NK-92 treated with Interleukin-12 subunit alpha and Interleukin-12 subunit beta, amount 100 ng/mL, for 24 hours (cell line): ENCODE data around the gene PDXK.
A peak's percentile ranks its signal among the peaks of the same experiment; 100 is the strongest.

Experiments used
- DNase-seq: peaks from one replicate; lab custom pipeline; 2025; lab: John Stamatoyannopoulos, UW

Gene PDXK

DNA sequence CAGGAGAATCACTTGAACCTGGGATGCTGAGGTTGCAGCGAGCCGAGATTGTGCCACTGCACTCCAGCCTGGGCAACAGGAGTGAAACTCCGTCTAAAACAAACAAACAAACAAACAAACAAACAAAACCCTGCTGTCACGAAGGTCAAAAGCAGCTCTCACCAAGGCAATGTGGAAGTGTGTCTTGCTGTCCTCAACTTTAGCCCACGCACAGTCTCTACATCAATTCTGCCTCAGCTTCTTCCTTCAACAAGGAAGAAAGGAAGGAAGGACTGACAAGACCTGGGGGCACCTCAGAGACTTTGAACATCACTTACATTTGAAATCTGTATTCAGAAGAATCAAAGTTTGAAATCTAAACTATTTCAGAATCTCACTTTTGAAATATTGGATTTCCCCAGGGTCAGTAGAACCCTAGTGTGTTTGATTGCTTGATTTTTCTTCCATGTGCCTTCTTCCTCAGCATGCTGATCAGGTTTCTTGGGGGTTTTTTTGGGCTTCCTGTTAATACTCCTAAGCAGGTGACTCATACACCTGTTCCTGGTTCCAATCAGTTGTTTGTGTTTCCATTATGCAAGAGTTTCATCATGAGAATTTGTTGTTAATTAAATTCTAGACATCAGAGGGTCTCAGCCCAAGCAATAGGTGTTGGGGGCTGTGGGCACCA, 63.6 kb downstream of the PDXK start:
- DNase-seq = no peak

DNA sequence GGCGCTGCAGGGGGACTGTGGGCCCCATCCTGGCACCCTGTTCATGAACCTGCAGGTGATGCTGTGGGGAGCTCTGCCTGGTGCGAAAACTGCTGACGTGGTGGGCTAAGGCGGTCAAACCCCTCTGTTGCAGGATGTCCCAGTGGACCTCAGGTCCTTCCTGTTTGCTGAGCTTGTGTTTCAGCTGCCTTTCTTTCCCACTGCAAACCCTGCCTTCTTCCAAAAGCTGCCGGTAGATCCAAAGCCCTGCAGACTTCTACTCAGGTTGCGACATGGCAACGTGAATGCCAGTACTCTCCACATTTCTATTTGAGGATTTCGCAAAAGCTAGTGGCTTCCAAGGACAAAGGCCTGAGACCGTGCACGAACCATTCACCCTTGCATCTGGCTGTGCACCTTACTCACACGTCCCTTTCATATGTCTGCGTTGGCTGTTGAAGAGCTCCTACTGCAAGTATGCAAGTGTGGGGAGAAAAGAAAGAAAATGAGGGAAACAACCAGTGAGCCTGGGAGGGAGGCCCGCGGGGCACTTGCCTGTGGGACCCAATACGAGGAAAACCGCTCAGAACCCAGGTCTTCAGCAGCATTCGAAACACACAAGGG, 64.3 kb downstream of the PDXK start:
- no peak for DNase-seq

DNA sequence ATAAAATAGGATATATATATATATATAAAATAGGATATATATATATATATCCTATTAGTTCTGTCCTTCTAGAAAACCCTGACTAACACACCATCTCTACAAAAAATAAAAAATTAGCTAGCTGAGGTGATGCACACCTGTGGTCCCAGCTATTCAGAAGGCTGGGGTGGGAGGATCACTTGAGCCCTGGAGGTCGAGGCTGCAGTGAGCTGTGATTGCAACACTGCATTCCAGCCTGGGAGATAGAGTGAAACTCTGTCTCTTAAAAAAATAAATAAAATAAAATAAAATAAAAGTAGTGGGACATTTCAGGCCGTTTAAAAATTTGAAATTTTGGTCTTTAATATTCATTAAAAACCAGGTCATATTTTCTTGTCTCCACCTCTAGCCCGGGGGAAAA, 66.2 kb downstream of the PDXK start:
- no peak for DNase-seq

DNA sequence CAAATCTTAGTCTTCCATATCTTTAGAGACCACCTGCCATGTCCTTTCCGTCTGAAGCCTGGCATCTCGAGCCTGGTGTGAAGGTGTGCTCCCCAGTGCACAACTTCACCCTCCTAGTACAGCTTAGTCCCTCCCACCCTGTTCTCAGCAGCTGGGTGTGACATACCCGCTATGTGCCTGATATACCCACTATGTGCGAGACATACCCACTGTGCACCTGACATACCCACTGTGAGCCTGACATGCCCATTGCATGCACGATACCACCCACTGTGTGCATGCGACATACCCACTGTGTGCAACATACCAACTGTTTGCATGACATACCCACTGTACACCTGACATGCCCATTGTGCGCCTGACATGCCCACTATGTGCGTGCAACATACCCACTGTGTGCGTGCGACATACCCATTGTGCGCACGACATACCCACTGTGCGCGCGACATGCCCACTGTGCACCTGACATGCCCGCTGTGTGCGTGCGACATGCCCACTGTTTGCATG, 67.4 kb downstream of the PDXK start:
- DNase-seq = no peak

DNA sequence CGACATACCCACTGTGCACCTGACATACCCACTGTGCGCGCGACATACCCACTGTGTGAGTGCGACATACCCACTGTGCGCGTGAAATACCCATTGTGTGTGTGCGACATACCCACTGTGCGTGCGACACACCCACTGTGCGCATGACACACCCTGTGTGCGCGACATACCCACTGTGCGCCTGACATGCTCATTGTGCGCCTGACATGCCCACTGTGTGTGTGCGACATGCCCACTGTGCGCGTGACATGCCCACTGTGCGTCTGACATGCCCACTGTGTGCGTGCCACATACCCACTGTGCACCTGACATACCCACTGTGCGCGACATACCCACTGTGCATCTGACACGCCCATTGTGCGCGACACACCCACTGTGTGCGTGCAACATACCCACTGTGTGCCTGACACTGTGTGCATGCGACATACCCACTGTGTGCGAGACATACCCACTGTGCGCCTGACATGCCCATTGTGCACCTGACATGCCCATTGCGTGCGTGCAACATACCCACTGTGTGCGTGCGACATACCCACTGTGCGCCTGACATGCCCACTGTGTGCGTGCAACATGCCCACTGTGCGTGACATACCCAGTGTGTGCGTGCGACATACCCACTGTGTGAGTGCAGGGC, 68.0 kb downstream of the PDXK start:
- no peak for DNase-seq

DNA sequence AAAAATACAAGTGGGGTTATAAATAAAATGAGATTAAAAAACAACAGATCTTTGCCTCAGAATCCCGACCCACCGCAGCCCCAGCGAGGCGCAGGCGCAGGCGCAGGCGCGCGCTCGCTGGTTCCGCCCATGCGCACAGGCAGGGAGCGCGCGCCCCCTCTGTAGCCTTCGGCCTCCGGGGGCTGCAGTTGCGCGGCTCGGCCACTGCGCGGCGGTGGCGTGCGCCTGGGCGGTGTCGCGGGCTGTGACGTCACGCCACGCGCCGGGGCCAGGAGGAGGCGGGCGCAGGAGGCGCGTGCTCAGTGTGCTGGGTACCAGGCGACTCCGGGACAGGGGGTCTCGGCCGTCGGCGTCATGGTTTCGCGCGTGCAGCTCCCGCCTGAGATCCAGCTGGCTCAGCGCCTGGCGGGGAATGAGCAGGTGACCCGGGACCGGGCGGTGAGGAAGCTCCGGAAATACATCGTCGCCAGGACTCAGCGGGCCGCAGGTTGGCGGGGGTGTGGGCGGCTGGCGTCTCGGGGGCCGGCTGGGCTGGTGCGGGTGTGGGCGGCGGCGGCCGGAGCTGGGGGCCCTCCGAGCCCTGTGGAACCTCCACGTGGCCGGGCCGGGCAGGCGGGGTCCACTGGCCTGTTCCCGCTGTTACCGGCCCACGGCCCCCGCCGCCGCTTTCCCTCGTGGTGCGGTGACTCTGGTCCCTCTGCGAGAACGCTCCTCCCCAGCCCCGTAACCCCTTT, 70.5 kb downstream of the PDXK start, which contains the start of gene RRP1:
RRP1 (plus strand) TSS at position 302 of the 734 bp plus-strand sequence; CDS start at position 355, 53 bp downstream.
- DNase-seq = peak; percentile 88

DNA sequence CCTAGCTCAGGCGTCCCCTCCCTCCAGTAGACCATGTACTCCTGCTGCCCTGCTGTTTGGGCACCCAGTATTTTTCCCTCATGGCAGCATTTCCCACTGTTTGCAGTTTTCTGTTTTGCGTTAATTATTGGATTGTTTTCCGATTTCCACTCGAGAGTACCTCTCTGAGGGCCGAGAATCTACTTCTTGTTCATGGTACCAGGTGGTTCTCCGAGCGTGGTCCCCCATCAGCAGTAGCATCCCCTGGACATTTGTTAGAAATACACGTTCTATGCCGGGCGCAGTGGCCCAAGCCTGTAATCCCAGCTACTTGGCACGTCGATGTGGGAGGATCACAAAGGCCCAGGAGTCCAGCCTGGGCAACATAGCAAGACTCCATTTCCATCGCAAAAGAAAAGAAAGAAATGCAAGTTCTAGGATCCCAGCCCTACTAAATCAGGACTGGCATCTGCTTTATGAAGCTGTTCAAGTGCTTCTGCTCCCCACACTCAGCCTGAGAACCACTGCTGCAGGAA, 71.1 kb downstream of the PDXK start:
- DNase-seq = no peak

DNA sequence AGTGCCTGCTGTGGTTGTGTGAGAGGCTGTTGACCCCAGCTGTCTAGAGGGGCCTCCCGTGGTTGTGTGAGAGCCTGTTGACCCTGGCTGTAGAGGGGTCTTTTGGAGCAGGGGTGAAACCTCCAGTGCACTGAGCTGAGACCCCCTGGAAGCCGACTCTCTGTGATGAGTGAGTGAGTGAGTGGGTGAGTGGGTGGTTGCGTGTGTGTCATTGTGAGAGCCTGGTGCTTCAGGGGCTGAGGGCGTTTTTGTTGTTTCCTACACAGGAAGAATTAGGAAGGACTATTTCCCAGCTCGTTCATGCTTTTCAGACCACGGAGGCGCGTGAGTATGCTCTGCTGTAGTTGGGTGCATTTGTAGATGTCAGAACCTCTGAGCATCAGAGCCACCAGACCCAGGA, 73.5 kb downstream of the PDXK start:
- DNase-seq = no peak

DNA sequence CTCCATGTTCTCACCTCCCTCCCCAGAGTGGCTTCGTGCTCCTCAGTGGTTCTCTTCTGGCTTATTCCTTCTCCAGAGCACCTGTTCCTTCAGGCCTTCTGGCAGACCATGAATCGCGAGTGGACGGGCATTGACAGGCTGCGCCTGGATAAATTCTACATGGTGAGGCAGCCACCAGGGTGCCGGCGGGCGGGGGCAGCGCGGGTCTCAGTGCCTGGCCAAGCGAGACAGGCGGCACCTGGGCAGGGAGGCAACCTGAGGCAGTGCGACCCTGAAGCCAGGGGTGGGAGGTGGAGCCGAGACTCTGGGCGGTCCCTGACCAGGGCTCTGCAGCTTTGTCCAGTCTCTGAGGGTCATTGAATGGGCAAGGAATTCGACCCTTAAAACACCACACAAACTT, 74.3 kb downstream of the PDXK start:
- DNase-seq = no peak

DNA sequence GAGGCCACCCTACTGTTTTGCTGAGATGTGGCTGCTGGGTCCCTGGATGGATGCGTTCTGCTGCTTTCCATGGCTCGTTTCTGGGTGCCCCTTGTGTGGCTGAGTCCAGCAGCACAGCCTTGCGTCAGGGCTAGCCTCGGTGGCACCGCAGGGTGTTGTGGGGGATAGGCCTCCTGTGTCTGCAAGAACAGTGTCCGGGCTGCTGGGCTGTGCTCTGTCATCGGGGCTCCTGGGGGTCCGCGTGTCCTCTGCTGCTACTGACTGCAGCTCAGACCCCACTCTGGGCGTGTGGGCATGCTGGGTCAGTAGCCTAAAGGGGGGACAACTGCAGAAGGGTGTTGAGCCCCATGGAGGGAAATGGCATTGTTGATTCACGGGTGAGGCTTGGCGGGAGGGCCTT, 75.4 kb downstream of the PDXK start:
- no peak for DNase-seq

DNA sequence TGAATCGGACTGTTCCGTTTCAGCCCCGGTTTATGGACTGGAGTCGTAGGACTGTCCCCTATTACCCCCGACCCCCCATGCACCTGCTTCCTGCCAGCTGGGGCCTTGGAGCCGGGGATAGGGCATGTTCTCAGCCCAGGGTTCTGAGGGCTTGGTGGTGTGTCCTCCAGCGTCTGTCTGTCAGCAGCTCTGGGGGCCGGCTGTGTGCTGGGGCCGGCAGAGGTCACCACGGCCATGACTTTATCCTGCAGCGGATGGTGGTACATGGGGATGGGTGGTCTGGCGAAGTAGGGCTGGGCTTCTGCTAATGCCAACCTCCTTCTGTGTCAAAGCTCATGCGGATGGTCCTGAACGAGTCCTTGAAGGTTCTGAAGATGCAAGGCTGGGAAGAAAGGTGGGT, 75.9 kb downstream of the PDXK start:
- no peak for DNase-seq

DNA sequence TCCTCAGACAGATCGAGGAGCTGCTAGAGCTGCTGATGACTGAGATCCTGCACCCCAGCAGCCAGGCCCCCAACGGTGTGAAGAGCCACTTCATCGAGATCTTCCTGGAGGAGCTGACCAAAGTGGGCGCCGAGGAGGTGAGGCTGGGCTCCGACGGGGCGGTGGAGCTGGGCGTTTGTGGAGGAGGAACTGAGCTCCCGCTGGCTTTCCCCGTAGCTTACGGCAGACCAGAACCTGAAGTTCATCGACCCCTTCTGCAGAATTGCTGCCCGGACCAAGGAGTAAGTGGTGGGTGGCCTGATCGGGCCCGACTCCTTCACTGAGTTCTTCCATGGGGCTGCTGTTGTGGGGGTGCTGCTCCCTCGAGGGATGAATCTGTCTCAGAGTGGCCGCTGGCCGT, 78.5 kb downstream of the PDXK start:
- DNase-seq = no peak

DNA sequence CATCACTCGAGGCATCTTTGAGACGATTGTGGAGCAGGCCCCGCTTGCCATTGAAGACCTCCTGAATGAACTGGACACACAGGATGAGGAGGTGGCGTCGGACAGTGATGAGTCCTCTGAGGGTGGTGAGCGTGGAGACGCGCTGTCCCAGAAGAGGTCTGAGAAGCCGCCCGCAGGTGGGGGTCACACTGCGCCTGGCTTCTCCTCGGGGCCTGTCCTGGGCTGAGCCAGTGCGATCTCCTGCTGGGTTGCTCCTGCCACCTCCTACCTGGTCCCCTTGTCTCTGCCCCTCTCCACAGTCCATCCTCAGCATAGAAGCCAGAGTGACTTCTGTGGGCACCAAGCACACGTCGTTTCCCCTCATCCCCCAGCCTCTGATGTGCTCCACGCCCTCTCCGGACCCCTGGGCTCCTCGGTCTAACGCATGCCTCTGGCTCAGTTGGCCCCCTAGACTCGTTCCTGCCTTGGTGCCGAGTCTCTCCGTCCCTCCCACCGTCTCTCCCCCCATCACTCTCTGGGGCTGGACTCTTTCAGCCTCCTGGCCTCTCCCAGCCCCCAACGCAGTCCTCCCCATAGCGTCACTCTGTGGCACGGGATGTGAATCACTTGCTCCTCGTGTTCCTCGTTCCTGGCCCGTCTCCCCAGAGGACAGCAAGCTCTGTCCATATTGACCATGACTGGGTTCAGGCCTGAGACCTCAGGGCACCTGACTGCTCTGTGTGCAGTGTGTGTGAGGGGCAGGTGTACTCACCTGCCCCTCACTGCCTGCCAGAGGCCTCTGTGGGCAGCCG, 79.2 kb downstream of the PDXK start:
- no peak for DNase-seq

DNA sequence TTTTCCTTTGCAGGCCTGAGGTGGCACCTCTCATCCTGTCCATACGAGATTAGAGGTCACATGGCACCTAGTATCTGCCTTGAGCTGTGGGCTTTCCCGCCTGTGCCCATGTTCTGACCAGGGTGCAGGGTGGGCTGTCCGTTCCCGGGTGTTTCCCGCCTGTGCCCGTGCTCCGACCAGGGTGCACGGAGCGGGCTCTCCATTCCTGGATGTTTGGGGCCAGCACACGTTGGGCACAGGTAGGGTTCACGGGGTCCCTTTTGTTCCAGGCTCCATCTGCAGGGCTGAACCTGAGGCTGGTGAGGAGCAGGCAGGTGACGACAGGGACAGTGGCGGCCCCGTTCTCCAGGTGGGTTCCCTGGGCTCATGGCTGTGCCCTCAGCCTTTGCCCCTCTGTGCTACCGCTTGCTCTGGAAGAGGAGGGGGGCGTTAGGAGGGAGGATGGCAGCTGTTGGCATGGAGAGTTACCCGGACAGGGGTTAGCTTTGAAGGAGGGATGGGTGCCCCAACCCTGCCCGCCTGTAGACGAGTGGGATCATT, 80.4 kb downstream of the PDXK start:
- DNase-seq = no peak

DNA sequence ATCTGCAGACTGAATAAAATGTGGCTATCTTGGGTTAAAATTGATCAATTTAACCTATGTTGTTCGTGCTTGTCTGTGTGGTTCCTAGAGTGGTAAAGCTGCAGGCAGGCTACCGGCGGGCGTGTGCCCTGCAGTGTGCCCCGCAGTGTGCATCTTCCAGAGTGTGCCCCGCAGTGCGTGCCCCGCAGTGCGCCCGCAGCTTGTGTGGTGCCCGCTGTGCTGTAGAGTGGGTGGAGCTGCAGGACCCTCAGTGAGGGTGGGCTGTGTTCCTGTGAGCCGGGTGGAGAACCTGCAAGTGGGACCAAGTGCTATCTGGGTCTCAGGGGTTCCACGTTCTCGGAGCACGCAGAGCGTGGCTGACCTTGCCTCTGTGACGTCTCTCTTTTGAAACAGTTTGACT, 81.2 kb downstream of the PDXK start:
- no peak for DNase-seq

DNA sequence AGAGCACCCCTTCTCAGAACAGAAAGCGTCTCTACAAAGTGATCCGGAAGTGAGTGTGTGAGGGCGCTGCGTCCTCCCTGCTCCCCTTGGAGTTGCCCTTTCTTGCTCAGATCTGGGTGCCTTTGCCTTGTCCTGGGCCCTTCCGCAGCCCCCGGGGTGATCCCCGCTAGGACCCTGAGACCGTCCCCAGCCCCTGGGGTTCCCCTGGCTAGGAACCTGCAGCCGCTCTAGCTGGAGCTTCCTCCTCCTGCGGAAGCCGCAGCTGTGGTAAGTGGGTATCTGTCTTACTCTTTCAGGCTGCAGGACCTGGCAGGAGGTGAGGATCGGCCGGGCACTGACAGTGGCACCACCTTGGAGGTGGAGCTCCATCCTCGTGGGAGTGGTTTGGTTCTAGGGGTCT, 81.6 kb downstream of the PDXK start:
- DNase-seq = no peak

DNA sequence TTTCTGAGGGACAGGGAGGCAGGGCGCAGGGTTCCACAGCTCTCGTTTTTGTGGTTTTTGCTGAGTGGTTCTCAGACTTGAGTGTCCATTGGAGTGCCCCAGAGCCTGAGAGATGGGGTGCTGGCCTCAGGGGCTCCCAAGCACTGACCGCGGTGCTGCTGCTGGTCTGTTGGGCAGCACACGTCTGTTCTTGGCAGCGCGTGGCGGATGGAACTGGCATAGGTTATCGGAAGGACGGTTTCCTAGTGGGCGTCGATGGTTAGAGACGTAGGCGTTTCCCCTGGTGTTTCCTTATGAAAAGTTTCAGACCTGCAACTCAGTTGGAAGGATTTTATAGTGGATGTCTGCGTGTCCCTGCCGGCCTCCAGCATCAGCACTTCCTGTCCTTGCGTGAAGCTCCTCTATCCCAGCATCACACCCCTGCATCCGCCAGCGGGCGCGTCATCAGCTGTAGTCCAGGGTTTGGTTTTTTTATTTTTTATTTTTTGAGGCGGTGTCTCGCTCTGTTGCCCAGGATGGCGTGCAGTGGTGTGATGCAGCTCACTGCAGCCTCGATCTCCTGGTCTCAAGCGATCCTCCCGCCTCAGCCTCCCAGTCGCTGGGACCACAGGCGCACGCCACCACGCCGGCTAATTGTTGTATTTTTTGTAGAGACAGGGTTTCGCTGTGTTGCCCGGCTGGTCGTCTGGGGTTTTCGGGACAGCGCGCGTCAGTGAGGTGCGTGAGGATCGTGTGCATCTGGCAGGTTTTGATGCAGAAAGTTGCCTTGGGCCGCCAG, 82.3 kb downstream of the PDXK start:
- DNase-seq = no peak

DNA sequence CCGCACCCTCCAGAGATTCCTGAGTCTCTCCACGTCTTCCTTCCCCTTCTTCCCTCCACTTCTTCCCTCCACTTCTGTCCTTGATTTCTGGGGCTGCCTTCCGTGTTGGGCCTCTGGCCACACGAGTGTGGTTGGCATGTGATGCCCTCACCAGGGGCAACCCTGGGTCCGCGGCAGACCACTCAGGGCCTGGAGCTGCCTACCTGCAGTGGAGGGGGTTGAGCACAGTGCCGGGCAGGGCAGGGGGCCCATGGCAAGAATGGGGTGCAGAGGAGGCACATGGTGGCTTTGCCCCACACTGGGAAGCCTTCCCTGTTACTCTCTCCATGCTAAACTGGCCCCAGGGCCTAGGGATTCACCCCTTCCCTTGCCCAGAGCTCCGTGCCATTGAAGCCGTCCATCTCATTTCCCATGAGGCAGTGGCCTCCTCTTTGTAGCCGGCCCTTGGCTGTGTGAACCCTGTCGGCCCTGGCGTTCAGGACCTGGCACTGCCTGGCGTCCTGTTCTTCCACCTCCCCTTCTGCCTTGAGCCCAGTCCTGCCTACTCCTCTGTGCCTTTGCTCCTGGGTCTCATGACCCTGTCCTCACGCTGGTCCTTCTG, 83.9 kb downstream of the PDXK start:
- no peak for DNase-seq

DNA sequence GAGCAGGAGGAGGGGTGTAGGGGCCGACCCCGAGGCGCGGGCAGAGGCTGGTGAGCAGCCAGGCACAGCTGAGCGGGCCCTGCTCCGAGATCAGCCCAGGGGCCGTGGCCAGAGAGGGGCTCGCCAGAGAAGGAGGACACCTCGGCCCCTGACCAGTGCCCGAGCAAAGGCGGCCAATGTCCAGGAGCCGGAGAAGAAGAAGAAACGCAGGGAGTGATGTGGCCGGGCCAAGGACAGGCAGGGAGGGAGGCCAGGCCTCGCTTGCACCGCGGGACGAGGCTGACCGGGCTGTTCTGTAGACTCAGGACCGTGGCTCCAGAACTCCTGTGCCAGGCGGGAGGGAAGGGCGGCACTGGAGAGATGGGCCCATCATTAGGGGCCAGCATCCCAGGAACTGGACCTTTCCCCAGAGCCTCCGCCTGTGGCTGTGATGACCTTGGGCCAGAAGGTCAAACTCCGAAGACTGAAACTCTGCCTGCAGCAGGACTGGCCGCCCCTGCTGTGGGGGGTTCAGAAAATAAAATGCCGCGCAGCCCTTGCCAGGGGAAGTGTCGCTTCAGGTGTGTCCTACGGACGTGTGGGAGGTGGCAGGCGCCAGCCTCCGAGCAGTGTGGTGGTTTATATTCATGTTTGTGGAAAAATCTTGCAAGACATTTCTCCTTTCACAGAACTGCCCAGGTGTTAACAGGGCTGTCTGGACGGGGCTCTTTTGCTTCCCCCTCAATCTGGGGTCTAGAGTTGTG, 84.8 kb downstream of the PDXK start:
- DNase-seq = no peak
